Tibial artery (tissue), 4 donors: Measurements from ENCODE around the gene ZNF775.

Experiments used
- DNase-seq, 2 donors: peaks; one replicate each; pipeline ENCODE4 v3.0.0-alpha.2; 2019
- H3K27ac ChIP-seq, 2 donors: fragments of 200-600 bp; sonication (generic) in 1 of 2; 1 replicate in 1 of 2; 2 replicates in 1 of 2; pipeline ENCODE4 v1.5.1; 2018 to 2019; ENCODE audit warnings: mild to moderate bottlenecking in 1 of 2
- H3K27me3 ChIP-seq, 2 donors: fragments of 200-600 bp; sonication (generic) in 1 of 2; one replicate each; pipeline versions ENCODE4 v1.5.1 to v1.6.0; 2016 to 2019
- H3K36me3 ChIP-seq, 3 donors: fragments of 200-600 bp; sonication (generic) in 2 of 3; one replicate each; pipeline ENCODE4 v1.5.1; 2016 to 2019; ENCODE audit warnings: mild to moderate bottlenecking in 2 of 3
- H3K4me1 ChIP-seq, 4 donors: fragments of 200-600 bp; sonication (generic) in 2 of 4; 1 replicate in 3 of 4; 2 replicates in 1 of 4; pipeline ENCODE4 v1.5.1; 2016 to 2019
- H3K4me3 ChIP-seq, 2 donors: fragments of 200-600 bp; sonication (generic) in 1 of 2; 1 replicate in 1 of 2; 2 replicates in 1 of 2; pipeline ENCODE4 v1.5.1; 2018 to 2019; ENCODE audit warnings: mild to moderate bottlenecking in 2 of 2
- H3K9me3 ChIP-seq, 3 donors: fragments of 200-600 bp; sonication (generic) in 1 of 3; one replicate each; pipeline ENCODE4 v1.5.1; 2016 to 2019
- intact Hi-C: fragments of 100-400 bp; cut with DNase I; formaldehyde crosslinking; loops from one replicate; pipeline ENCODE4 v1.15.0; 2023; ENCODE audit warnings: low total_unique reads
- TF ChIP-seq, protein P1 (sequence below), 2 experiments: fragments of 200-600 bp in 1 of 2; fragments of 450-650 bp in 1 of 2; IDR thresholded peaks; one replicate each; pipeline ENCODE4 v1.5.1; 2017 to 2019; ENCODE audit warnings: antibody characterized with exemption in 2 of 2, mild to moderate bottlenecking in 1 of 2, moderate library complexity in 1 of 2

ZNF775 gene

DNA sequence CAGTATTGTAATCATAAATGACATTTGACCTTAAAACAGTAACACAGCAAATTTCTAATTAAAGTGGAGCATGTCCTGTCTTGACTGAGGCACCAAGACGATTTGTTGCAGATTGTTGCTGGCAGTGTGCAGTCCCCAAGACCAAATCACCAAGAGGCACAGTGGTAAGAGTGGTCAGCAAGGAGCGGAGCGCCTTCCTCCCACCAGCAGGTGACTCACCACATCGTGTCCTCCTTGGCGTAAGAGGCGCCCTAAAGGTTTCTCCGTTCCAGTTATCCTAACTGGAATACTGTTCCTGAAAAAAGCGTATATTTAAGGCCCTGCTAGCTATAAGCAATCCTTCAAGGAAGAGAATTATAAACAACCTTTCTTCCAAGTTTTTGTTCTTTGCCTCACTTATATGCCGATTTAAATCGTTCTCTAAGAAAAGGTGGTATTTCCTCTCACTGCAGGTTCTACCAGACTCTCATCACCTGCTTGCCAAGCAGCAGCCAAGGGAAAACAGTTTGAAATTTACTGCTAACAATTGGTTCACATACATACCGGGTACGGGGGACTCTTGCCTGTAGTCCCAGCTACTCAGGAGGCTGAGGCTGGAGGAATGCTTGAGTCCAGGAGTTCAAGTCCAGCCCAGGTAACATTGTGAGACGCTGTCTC lies 21.2 kb upstream of the ZNF775 start:
- peak in 1 of 2 donors; percentile 23 for DNase-seq
- Histone ChIP-seq H3K4me1 (peaks cover 0 to 12% (median 2%) of the 10 kb centered on the region in 4 donors), H3K9me3 (no peaks in the 10 kb centered on the region), H3K27me3 (no peaks in the 10 kb centered on the region), H3K4me3 (no peak overlapping the region), H3K27ac (no peak overlapping the region), H3K36me3 (no peaks in the 10 kb centered on the region)
- intact Hi-C loops: no loop called here
- TF ChIP-seq, protein P1, sequence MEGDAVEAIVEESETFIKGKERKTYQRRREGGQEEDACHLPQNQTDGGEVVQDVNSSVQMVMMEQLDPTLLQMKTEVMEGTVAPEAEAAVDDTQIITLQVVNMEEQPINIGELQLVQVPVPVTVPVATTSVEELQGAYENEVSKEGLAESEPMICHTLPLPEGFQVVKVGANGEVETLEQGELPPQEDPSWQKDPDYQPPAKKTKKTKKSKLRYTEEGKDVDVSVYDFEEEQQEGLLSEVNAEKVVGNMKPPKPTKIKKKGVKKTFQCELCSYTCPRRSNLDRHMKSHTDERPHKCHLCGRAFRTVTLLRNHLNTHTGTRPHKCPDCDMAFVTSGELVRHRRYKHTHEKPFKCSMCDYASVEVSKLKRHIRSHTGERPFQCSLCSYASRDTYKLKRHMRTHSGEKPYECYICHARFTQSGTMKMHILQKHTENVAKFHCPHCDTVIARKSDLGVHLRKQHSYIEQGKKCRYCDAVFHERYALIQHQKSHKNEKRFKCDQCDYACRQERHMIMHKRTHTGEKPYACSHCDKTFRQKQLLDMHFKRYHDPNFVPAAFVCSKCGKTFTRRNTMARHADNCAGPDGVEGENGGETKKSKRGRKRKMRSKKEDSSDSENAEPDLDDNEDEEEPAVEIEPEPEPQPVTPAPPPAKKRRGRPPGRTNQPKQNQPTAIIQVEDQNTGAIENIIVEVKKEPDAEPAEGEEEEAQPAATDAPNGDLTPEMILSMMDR (IDR thresholded peaks at IDR 0.05): no peak

- peak in 1 of 2 donors; percentile 2 for DNase-seq
- H3K27ac ChIP-seq: no peak overlapping the region
- H3K4me1 ChIP-seq: peaks cover 0 to 12% (median 2%) of the 10 kb centered on the region in 4 donors
Observed at GRCh38 chr7:150358433-150358832, 20.7 kb upstream of the ZNF775 start.

GRCh38 chr7:150358988-150359621 lies 20.0 kb upstream of the ZNF775 start:
- H3K9me3 ChIP-seq: no peaks in the 10 kb centered on the region
- intact Hi-C loops: no loop called here
- no peaks in the 10 kb centered on the region for H3K36me3 ChIP-seq
- no peaks in the 10 kb centered on the region for H3K27me3 ChIP-seq
- peaks cover 0 to 12% (median 2%) of the 10 kb centered on the region in 4 donors for H3K4me1 ChIP-seq
- TF ChIP-seq, protein P1 (IDR thresholded peaks at IDR 0.05): no peak
- no peak overlapping the region for H3K4me3 ChIP-seq
- DNase-seq: peak in 1 of 2 donors; percentile 7
- H3K27ac ChIP-seq: no peak overlapping the region

More at GRCh38 chr7:150358433-150358832, 20.7 kb upstream of the ZNF775 start:
- Histone ChIP-seq H3K9me3 (no peaks in the 10 kb centered on the region), H3K27me3 (no peaks in the 10 kb centered on the region), H3K4me3 (no peak overlapping the region), H3K36me3 (no peaks in the 10 kb centered on the region)
- TF ChIP-seq, protein P1 (IDR thresholded peaks at IDR 0.05): no peak
- intact Hi-C loops: no loop called here

DNA sequence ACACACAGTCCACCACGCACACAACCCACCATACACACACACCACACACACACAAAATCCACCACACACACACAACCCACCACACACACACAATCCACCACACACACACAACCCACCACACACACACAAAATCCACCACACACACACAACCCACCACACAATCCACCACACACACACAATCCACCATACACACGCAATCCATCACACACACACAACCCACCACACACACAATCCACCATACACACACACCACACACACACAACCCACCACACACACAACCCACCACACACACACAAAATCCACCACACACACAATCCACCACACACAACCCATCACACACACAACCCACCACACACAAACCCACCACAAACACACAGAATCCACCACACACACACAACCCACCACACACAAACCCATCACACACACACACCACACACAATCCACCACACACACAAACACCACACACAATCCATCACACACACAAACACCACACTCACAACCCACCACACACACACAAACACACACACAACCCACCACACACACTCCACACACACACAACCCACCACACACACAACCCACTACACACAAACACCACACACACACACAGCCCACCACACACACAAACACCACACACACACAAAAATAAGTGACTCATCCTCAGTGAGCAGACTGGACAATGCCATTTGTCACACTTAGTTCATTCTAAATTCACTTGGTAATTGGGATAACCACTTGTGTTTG lies 19.3 kb upstream of the ZNF775 start:
- no peaks in the 10 kb centered on the region for H3K9me3 ChIP-seq
- intact Hi-C loops: no loop called here
- H3K36me3 ChIP-seq: no peaks in the 10 kb centered on the region
- H3K27me3 ChIP-seq: no peaks in the 10 kb centered on the region
- no peak for DNase-seq
- H3K27ac ChIP-seq: no peak overlapping the region
- no peak overlapping the region for H3K4me3 ChIP-seq
- TF ChIP-seq, protein P1 (IDR thresholded peaks at IDR 0.05): no peak
- peaks cover 0 to 9% (median 2%) of the 10 kb centered on the region in 4 donors for H3K4me1 ChIP-seq

- H3K9me3 ChIP-seq: no peaks in the 10 kb centered on the region
Observed at GRCh38 chr7:150360363-150361058, 18.6 kb upstream of the ZNF775 start.

More at GRCh38 chr7:150360363-150361058, 18.6 kb upstream of the ZNF775 start:
- Histone ChIP-seq H3K27ac (no peak overlapping the region), H3K36me3 (no peaks in the 10 kb centered on the region), H3K4me1 (peaks cover 0 to 2% (median 0%) of the 10 kb centered on the region in 4 donors), H3K4me3 (no peak overlapping the region), H3K27me3 (no peaks in the 10 kb centered on the region)
- DNase-seq: no peak
- intact Hi-C loops: no loop called here
- TF ChIP-seq, protein P1 (IDR thresholded peaks at IDR 0.05): no peak
